ENCODE results near the gene FAM180A.

- TF ChIP-seq CTCF (IDR thresholded peaks at IDR 0.05; ENCODE audit: low read depth, low read length): no peak
- no peak for TF ChIP-seq POLR2A (IDR thresholded peaks at IDR 0.05; ENCODE audit: extremely low read depth, insufficient read length)
- no peak for TF ChIP-seq MYC (IDR thresholded peaks at IDR 0.05; ENCODE audit: low read depth, low read length)
Measured at GRCh38 chr7:135763261-135763660, 14.6 kb upstream of the FAM180A start.
